B cell (primary cell): ENCODE data around the gene CD244.

Experiments used
- CTCF ChIP-seq: fragments of 200-600 bp; IDR thresholded peaks from one replicate; pipeline ENCODE4 v1.8.0; 2022; ENCODE audit warnings: antibody characterized with exemption, mild to moderate bottlenecking
- EZH2 ChIP-seq: IDR thresholded peaks from 2 replicates; pipeline ENCODE4 v1.6.1; 2012; ENCODE audit warnings: borderline replicate concordance, low read depth, mild to moderate bottlenecking, moderate library complexity, low read length; ENCODE audit not compliant: insufficient read depth, poor library complexity, severe bottlenecking

- no peak for TF ChIP-seq CTCF
- no peak for TF ChIP-seq EZH2
Observed at GRCh38 chr1:160797861-160798273, 64.8 kb downstream of the CD244 start.
